NCI-H2227 treated with DMSO at 0.1 percent for 48 hours (cell line): ENCODE measurements around the gene KLHL11.
A peak's percentile ranks its signal among the peaks of the same experiment; 100 is the strongest.
"Not testable (repeated sequence)": the region's sequence is repeated elsewhere in the genome, so short reads cannot be mapped to it uniquely, and the experiment has no call there.

Source experiments
- DNase-seq: peaks from one replicate; lab custom pipeline; 2025; lab: John Stamatoyannopoulos, UW

The KLHL11 gene

DNA sequence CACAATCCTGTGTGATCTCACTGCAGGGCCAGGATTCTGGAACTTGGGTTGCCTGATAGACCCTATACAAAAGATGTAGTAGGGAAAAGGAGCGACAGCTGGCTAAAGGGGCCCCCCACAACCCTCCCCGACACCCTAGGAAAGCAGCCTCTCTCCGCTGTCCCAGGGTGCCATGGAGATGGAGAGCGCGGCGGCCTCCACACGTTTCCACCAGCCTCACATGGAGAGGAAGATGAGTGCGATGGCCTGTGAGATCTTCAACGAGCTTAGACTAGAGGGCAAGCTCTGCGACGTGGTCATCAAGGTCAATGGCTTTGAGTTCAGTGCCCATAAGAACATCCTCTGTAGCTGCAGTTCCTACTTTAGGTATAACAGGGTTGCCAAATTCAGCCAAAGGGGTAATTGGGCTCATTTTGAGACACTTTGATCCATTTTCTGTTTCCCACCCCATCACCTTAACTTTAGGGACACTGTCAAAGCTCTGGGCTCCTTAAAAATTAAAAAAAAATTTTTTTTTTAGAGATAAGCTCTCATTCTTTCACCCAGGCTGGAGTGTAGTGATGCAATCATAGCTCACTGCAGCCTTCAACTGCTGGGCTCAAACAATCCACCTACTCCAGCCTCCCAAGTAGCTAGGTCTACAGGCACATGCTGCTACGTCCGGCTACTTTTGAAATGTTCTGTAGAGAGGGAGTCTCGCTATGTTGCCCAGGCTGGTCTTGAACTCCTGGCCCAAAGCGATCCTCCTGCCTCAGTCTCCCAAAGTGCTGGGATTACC, 27.3 kb downstream of the KLHL11 start, which contains the start of gene KLHL10:
KLHL10 (plus strand) TSS at position 65 of the 778 bp plus-strand sequence; CDS start at position 173, 108 bp downstream.
- DNase-seq, result no peak

DNA sequence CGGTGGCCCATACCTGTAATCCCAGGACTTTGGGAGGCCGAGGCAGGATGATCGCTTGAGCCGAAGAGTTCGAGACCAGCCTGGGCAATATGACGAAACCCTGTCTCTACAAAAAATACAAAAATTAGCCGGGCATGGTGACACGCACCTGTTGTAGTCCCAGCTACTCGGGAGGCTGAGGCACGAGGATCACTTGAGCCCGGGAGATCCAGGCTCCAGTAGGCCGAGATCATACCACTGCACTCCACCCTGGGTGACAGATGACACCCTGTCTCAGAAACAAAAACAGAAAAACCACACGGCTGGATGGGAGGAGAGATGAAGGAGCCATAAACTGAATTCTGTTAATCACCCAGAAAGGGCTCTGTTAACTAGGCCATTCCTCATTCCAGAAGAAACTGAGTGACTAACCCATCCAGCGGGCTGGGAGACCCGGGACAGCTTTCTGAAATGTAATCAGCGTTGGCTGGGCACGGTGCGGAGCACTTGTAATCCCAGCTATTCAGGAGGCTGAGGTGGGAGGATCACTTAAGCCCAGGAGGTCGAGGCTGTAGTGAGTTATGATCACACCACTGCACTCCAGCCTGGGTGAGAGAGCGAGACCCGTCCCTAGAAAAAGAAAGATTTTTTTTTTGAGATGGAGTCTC, 28.6 kb downstream of the KLHL11 start:
- DNase-seq, result no peak

DNA sequence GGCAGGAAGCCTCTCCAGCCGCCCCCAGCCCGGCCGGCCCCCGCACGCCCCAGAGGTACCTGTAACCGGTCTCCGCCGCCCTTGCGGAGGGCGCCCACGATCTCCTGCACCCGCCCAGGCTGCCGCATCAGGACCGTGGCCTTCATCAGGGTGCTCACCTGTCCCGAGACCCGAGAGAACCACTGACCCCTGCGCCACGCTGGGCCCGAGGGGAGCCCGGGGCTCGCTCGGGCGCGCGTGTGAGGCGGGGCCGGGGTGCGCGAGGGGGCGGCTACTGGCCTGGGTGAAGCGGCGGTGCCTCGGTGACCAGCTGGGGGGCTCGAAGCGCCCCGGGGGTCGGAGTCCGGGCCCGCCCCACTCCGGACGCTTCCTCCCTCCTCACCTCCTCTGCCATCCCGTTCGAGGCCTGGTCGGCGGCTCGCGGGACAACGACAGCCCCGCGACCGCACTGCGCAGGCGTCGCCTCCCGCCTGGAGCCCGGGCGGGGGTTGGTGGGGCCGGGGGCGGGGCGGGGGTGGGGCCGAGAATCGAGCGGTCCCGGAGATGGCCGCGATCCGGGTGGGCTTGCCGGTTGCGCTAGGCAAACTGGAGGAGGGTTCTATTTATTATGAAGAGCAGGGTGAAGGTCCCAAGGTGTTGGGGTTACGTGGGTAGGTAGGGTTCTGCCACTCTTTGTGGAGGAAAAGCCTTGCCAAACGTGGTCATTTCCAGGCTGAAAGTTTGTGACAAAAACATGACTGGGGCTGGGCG, 29.2 kb downstream of the KLHL11 start, which contains the start of gene NT5C3B:
NT5C3B (minus strand) TSS at position 433 of the 750 bp plus-strand sequence; CDS start at position 394, 39 bp downstream.
- DNase-seq, result peak; percentile 54

DNA sequence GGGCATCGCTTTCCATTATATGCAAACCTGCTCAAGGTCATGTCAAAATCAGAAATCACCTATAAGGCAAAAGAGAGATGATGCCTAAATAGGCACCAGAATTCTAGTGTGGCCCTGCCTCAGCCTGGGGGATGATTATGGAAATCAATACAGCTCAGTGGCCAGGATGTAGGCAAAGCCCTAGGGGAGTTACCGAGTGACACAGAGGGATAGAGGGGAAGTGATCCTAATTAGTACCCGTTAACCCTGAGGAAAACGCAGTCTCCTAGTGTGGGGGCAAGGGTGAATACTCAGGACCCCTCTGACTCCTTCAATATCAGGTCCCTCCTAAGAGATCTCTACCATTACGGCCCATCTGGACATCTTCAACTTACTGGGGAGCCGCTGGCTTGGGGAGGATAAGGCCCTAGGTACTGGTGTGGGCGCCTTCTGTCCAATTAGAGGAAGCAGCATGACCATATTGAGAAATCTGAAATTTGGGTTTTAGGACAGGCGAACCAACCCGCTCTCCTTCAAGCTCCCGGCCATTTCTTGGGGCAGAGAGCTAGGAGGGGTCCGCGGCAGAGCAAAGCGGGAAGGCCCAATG, 29.9 kb downstream of the KLHL11 start:
- DNase-seq, result no peak

DNA sequence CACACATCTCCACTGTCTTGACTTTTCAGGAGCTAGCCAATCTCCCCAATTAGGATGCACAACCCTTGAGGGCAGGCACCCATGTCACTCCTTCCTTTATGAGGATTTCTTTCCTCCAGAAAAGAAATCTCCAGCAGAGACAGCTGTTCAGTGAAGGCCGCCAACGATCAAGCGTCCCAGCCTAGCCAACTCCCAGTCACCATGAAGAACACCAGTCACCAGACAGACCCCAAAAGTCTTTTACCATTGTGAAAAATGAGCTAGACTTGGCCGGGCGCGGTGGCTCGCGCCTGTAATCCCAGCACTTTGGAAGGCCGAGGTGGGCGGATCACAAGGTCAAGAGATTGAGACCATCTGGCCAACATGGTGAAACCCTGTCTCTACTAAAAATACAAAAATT, 35.3 kb downstream of the KLHL11 start:
- not testable (repeated sequence) for DNase-seq

DNA sequence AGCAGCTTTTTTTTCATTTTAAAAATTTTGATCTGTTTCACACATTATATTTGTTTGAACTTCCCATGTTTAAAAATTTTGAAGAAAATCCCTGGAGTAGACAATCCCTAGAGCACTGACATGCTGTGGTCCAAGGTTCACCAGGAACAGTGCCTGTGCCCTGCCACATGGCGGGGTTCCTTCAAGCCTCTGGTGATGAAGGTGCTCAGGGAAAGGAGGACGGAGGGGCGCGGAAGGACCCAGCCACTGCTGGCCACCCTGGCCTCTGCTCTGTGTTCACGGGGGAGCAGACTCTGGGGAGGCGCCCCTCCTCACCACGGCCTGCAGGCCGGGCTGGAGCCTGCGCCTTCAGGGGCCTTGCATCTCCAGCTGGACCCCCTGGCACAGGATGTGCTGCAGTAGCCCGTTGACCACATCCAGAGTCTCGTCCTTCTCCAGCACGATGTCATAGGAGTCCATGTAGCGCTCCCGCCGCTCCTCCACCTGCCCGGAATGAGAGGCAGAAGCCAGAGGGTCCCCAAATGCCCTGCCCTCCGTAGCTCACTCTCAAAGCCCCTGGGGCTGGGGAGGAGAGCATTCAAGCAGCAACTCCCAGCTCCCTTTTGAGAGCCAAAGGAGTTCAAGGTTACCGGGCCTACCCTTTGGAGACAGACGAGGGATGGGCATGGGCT, 39.9 kb downstream of the KLHL11 start:
- no peak for DNase-seq

DNA sequence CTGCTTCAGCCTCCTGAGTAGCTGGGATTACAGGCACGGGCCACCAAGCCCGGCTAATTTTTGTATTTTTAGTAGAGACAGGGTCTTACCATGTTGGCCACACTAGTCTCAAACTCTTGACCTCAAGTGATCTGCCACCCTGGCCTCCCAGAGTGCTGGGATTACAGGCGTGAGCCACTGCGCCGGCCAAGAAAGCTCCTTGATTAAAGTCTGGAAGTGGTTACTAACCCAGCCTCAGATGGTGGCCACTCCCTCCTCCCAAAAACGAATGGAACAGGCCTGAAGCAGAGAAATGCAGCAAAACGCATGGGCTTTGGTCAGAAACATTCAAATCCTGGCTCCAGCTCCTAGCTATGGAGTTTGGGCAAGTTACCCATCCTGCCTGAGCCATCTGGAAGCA, 41.1 kb downstream of the KLHL11 start:
- DNase-seq, result no peak

DNA sequence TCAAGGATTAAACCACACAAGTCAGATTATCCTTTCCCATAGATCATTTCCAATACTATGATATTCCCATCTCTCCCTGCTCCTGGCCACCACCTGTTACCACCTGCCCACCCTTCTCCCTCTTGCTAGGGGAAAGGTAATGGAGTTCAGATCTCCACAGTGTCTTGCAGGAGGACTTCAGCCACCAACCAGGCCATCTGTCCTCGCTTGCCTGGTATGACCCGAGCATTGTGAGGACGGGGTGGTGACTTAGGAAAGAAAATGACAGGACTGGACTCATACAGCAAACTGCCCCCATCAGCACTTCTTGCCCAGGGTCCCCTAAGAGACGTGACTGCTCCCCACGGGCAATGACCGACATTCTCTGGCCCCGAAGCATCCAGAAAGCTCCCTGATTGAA, 41.6 kb downstream of the KLHL11 start:
- DNase-seq, result no peak

DNA sequence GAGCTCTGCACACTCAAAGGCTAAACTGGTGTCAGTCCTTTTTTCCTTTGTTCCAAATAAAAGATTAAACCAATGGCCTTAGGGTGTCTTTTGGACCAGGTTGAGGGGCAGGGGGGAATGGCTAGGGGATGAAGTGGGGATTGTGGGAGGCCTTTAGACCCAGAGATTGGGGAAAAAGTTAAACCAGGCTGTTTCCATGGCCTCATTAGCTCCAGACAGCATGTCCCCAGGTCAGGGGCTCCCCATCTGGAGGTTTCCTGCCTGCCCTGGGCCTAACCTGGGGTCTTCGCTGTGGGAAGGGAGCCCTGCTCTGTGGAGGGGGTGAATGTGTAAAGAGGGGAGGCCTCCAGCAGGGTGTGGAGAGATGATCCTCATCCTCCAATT, 42.1 kb downstream of the KLHL11 start:
- no peak for DNase-seq

DNA sequence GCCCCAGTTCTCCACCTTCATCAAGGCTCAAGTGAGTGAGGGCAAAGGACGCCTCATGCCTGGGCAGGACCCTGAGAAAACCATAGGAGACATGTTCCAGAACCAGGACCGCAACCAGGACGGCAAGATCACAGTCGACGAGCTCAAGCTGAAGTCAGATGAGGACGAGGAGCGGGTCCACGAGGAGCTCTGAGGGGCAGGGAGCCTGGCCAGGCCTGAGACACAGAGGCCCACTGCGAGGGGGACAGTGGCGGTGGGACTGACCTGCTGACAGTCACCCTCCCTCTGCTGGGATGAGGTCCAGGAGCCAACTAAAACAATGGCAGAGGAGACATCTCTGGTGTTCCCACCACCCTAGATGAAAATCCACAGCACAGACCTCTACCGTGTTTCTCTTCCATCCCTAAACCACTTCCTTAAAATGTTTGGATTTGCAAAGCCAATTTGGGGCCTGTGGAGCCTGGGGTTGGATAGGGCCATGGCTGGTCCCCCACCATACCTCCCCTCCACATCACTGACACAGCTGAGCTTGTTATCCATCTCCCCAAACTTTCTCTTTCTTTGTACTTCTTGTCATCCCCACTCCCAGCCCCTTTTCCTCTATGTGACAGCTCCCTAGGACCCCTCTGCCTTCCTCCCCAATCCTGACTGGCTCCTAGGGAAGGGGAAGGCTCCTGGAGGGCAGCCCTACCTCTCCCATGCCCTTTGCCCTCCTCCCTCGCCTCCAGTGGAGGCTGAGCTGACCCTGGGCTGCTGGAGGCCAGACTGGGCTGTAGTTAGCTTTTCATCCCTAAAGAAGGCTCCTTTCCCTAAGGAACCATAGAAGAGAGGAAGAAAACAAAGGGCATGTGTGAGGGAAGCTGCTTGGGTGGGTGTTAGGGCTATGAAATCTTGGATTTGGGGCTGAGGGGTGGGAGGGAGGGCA, 42.7 kb downstream of the KLHL11 start:
- no peak for DNase-seq

DNA sequence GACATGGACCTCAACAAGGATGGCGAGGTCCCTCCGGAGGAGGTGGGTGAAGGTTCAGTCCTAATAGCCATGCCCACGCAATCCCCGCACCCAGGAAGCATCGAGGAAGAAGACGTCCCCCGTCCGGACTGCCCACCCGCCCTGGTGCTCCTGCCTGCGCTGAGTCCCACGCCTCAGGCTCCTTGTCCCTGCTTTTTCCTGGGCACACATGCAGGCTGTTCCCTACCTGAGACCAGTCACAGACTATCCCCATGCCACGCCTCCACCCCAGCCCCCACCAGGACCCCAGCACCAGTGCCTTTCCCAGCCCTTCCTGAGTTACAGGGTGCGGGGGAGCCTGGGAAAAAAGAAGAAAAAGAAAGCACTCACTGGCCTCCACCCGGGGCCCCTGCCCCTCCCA, 43.4 kb downstream of the KLHL11 start:
- no peak for DNase-seq

DNA sequence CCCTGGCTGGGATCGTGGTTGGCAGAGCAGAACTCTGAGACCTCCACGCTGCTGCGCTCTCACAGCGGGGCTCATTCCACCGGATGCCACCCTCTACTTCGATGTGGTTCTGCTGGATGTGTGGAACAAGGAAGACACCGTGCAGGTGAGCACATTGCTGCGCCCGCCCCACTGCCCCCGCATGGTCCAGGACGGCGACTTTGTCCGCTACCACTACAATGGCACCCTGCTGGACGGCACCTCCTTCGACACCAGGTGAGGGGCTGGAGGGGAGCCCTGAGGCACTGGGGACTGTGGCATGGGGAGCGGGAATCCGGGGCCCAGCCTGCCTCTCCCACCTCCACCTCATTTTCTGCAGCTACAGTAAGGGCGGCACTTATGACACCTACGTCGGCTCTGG, 47.2 kb downstream of the KLHL11 start:
- DNase-seq, result no peak

DNA sequence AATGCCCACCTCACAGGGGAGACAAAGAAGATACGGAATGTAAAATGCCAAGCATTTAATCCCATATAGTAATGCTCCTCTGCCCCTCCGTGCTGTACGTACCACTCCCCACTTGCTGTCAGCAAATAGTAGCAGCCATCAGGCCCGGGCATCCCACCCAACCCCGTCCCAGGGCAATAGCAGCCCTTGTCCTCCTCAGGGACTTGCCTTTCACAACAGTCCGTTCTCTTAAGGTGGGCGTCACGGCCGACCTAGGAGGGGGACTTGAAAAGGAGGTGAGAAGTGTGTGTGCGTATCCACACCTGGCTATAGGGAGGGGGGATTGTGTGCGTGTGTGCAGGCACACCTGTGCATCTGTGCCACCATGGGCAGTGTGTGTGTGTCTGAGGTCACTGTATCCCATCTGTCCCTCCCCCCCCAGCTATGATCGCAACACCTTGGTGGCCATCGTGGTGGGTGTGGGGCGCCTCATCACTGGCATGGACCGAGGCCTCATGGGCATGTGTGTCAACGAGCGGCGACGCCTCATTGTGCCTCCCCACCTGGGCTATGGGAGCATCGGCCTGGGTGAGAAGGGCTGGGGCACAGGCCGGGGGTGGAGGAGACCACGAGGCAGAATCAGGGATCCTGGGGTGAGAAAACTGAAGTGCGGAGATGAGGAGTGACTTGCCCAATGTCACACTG, 48.4 kb downstream of the KLHL11 start:
- DNase-seq, result no peak

DNA sequence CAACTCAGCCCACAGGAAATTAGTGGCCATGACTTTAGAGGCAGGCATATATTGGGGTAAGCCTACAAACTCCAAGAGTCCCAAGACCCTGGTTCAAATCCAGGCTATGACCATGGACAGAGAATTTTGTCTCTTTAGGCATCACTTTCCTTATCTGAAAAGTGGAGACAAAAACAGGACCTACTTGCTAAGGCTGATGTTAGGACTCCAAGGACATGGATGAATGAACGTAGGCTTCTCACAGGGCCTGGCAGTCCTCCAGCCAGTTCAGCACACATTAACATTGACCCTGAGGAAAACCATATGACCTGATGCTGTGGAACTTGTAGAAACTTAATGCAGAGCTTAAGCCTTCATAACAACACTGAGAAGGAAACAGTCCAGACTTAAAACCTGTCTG, 51.0 kb downstream of the KLHL11 start:
- no peak for DNase-seq

DNA sequence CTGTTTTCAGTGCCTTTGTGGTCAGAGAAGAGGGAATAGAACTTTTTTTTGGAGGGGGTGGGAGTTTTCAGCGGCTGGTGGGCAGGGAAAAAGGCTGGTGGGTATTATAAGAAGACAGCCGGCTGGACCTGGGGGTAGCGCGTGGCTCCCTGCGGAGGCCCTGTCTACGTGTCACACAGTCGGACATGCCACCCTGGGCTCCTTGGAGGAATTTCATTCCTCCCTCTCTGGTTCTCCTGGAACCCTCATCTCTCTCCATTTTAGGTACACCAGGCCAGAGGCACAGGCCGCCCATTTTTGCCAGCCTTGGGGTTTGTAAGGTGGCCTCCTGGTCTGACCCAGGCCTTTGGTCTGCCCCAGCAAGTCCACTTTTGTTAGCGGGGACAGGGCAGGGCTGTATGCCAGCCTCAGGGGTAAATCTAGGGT, 51.5 kb downstream of the KLHL11 start:
- DNase-seq, result no peak

DNA sequence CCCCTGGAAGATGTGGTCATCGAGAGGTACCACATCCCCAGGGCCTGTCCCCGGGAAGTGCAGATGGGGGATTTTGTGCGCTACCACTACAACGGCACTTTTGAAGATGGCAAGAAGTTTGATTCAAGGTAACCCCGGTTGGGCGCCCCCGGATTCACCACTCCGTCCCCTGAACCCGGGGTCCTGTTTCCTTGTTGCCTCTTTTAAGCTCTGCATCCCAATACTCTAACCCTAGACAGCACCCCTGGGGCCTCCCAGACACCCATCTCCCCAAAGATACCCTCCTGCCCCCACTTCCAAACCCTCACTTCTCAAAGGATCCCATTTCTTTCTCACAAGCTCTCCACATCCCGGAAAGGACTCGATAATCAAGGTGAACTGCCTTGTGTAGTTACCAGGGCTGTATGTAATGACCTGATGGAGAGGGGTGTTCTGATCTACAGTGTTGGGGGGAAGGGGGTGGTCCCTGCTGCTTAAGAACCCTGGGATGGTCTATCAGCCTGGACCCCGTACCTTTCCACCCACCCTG, 52.0 kb downstream of the KLHL11 start:
- no peak for DNase-seq

DNA sequence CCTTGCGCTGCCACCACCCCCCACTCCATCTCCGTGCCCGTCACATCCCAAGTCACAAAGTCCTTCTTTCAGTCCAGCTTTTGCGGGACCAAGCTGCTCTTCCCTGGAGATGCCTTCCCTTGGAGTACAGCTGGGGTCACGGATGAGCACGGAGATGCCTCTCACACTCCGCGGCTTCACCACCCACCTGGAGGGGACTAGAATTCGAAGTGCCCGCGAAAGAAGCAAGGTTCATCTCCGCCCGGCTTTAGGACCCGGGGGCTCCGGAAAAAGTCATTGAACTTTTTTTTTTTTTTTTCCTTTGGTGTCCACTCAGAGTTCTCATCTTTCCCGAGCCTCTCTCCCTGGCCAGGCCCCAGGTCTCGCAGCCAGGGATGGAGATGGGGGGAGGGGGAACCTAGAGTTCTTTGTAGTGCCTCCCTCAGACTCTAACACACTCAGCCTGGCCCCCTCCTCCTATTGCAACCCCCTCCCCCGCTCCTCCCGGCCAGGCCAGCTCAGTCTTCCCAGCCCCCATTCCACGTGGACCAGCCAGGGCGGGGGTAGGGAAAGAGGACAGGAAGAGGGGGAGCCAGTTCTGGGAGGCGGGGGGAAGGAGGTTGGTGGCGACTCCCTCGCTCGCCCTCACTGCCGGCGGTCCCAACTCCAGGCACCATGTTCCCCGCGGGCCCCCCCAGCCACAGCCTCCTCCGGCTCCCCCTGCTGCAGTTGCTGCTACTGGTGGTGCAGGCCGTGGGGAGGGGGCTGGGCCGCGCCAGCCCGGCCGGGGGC, 52.7 kb downstream of the KLHL11 start, which contains the start of gene FKBP10:
FKBP10 (plus strand) TSS at position 624 of the 771 bp plus-strand sequence; CDS start at position 655, 31 bp downstream.
- DNase-seq, result peak; percentile 82

DNA sequence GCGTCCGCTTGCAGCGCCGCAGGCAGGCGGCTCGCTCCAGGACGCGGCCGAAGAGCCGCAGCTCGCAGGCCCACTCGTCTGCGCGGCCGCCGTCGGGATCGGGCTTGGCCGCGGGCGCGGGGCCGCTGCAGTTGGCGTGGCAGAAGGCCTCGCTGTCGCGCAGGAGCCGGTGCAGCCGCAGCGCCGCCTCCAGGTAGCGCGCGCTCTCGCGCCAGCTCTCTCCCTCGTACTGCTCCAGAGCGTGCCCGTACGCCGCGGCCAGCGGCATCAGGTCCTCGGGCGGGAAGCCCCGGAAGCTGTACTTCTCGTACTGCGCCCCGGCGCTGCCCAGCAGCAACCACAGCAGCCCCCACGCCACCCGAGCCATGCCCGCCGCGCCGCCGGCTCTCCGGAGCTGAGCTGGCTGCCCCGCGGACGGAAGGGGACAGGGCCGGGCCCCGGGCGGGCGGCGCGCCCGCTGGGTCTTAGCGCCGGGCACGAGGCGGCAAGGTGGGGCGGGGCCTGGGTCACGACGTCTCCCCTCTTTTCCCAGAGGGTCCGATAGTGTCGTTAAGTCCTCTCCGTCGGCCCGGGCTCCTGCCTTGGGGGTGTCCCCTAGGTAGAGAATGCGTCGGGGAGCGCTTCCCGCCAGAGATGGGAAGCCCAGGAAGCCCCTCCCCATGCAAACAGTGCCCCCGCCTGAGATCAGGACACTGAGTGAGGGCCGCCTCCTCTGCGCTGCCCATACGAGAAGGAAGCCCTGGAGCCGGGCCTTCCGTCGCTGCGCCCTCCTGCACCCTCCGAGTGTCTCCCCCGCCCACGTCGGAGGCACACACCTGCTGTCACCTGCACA, 53.5 kb downstream of the KLHL11 start, which contains the start of gene P3H4:
P3H4 (minus strand) TSS at position 401 of the 832 bp plus-strand sequence; CDS start at position 367, 34 bp downstream.
- DNase-seq, result peak; percentile 77
